SKM-1 treated with dmso at 0.1 percent for 144 hours (cell line): ENCODE data around the gene PHEX.
"Not testable (repeated sequence)": the region's sequence is repeated elsewhere in the genome, so short reads cannot be mapped to it uniquely, and the experiment has no call there.

Source experiments
- DNase-seq: peaks from one replicate; lab custom pipeline; 2025; ENCODE audit not compliant: unreplicated experiment; lab: John Stamatoyannopoulos, UW

PHEX gene

DNA sequence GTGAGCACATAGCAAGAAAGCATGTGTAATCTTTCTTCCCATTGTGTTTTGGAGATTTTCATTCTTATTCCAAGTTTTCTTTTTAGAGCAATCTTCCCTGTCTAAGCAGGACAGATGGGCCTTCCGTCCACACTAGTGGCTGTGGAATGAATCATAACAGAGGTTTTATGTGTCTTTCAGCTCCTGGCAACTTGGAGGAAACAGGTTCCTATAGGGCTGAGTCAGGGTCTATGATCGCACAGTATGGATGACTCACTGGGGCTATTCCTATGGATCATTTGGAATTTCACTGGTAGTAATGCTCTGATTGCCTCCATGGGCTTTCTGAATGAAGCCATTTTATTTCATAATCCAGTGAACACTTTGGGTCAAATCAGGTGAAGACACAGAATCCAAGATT lies 188.8 kb downstream of the PHEX start:
- no peak for DNase-seq

DNA sequence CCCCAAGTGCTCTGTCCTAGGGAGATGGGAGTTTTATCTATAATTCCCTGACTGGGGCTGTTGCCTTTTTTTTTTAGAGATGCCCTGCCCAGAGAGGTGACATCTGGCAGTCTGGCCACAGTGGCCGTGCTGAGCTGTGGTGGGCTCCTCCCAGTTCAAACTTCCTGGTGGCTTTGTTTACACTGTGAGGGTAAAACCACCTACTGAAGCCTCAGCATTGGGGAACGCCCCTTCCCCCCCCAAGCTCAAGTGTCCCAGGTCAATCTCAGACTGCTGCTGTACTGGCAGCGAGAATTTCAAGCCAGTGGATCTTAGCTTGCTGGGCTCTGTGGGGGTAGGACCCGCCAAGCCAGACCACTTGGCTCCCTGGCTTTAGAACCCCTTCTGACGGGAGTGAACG lies 202.3 kb downstream of the PHEX start:
- DNase-seq = no peak

DNA sequence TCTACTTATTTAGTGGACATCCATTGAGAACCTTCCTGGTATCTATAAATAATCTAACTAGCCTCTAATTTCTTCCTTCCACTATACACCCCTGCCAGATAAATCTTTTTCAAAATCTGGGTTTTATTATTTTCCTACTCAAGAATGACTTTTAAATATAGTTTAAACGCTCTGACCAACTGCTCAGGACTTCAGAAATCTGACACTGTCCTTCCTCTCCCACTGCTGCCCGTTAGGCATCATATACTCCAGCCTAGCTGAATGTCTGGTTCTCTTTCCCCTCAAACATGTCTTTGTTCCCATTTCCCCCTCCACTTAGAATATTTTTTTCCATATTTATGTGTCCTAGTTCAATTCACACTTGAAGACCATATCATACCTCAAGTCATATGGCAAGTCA lies 205.4 kb downstream of the PHEX start:
- DNase-seq = no peak

DNA sequence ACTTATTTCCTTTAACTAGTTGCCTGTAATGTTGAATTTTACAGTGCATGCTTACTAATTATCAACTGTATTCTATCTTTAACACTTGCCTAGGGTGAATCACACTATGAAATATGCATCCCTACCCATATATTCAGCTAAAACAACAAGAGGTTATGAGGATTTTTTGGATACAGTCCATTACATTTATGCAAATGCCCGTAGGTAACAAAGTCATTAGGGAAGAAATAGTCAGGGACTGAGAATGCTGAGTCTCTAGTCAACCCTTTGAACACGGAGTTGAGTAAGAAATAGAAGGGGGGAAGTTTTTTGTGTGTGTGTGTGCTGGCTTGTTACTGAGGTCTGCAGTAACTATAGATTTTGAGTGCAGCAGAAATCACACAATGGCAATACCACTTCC lies 214.5 kb downstream of the PHEX start:
- DNase-seq = no peak

DNA sequence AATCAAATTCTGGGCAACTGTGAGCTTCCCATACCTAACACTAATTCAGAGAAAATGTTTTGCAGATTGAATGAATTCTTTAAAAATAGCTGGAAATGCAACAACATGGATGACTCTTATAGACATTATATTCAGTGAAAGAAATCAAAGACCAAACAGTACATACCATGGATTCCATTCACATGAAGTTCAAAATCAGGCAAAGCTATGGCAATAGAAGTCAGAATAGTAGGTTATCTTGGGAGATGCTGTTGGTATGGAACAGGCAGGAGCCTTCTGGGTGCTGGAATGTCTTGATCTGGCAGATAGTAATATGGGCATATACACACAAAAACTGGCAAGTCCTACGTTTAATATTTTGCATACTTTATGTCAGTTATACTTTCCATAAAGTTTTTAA lies 215.0 kb downstream of the PHEX start:
- DNase-seq = no peak

DNA sequence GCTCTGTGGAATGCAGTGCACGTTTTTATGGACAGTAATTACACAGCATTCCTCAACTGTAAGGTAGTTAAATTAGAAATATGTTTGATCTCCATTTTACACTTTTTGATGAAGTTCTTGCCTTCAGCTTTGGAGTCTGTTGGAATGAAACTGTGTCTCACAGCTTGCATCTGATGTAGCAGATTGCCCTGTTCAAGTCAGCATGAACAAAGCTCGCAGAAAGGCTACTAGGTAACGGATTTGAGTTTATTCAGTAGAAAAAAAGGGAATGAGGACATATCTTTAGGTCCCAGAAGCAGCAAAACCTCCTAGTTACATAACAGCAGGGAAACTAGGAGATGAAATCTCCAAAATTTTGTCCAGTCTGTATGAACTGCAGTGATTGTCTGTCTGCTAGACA lies 216.3 kb downstream of the PHEX start:
- no peak for DNase-seq

DNA sequence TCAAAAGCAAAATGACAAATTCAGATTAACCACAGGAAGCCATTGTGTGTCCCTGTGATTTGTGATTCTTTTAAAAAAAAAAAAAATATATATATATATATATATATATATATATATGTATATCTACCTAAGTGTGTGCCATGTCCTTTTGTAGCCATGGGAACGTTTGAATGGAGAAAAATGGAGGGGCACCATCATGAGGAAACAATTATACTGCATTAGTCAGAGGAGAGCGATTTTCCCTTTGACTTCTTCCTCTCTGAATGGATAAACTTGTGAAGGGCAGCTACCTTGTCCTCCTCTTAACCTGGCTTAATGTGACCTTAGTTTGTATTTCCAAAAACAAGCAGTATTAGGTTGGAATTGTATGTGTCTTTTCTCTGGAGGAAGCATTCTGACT lies 217.2 kb downstream of the PHEX start:
- DNase-seq = no peak

DNA sequence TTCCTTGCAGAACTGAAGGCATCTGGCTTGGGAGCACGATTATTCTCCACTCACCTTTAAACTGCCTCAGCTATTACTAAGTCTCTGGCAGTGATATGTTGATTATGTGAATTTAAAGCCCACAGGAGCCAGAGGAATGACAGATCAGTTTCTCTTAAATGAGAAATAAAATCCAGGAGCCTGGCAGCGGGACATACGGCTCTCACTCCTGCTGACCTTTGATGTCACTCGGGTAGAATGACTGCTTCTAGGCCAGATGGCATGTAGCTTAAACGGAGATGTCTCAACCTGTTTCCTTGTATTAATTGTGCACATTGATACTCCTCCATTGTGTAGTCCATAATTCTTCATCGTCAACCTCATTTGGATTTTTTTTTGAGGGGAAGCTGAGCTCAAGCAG lies 236.6 kb downstream of the PHEX start:
- no peak for DNase-seq

DNA sequence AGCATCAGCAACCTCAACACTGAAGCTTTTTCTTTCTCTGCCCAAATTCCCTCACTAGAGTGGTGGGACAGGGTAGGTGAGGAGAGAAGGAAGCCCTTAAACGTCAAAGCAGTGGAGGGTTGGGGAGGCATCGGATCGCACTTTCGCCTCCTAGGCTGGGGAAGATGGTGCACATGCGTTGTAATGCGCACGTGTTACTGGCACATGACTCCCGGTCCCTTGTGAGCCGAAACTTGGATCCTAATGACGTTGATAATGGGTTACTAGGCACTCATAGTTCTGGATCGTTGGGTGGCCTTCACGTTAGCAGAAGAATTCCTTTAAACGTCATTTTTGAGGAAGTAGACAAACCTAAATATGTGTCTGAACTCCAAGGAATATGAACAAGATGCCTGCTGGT lies 240.5 kb downstream of the PHEX start, which contains the start of gene CBLL2:
Gene CBLL2, plus strand, starts transcription at position 301 of the 400 bp plus-strand sequence. Its CDS starts 79 bp downstream, at position 380.
- DNase-seq = no peak

DNA sequence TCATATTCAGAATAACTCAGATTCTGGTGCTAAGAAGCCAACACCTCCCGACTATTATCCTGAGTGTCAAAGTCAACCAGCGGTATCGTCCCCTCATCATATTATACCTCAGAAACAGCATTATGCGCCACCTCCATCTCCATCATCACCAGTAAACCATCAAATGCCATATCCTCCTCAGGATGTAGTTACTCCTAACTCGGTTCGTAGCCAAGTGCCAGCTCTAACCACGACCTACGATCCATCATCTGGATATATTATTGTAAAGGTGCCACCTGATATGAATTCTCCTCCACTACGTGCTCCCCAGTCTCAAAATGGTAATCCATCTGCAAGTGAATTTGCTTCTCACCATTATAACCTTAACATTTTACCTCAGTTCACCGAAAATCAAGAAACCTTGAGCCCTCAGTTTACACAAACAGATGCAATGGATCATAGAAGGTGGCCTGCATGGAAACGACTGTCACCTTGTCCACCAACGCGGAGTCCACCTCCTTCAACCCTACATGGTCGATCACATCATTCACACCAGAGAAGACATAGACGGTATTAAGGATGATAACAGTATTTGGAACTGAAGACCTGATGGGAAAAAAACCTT lies 241.7 kb downstream of the PHEX start:
- no peak for DNase-seq

DNA sequence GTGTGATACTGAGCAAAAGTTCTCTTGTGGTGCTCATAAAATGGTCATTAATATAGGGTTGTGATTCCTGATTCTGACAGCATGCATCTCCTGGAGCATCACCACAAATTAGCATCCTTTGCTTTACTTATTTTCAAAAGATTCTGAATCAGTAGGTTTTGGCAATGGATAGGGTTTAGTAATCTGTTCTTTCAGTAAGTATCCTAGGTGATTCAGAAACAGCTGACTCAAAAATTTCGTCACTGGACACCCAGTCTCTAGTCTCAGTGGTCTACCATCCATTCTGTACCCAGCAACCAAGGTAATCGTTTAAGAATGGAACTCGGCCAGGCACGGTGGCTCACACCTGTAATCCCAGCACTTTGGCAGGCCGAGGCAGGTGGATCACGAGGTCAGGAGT lies 244.7 kb downstream of the PHEX start:
- no peak for DNase-seq

DNA sequence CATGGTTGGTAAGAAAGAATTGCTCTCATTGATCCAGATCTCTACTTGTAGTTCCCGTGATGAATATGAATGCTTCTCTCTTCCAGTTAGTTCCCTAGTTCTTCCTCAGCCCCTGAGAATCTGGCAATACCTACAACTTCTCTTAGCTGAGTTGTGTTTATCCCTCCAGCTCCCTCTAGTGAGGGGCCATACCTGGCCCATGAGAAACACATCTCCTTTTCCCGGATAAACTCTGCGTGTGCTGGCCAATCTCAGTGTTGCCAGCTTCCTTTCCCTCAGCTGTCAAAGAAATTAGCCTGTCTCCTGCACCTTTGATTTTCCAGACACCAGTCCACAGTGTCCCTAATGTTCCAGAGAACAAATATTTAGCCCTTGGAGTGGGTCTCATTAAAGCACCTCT lies 246.2 kb downstream of the PHEX start:
- DNase-seq = no peak

DNA sequence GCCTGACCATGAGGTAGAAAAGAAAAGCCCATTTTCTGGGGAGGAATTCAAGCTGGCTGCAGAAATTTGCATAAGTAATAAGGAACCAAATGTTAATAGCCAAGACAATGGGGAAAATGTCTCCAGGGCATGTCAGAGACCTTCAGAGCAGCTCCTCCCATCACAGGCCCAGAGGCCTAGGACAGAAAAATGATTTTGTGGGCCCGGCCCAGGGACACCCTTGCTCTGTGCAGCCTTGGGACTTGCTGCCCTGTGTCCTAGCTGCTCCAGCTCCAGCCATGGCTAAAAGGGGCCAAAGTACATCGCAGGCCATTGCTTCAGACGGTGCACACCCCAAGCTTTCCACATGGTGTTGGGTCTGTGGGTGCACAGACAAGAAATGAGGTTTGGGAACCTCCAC lies 257.1 kb downstream of the PHEX start:
- DNase-seq = not testable (repeated sequence)

DNA sequence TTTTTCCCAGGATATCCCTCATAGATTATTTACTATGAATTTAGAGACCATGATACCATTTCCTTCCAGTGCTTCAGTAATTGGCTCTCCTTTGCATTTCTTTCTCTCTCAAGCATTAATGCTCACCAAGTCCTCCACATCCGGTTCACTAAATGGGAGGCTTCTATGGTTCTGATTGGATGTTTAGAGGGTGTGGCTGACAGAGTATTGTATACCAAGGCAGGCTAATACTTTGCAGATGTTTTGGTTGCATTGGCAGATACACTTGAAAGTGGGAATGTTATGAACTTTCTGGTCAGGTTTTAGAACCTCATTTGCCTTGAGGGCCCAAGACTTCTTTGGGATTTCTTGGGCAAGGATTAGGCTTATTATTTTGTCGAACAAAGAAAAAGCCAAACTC lies 264.7 kb downstream of the PHEX start:
- DNase-seq = no peak

DNA sequence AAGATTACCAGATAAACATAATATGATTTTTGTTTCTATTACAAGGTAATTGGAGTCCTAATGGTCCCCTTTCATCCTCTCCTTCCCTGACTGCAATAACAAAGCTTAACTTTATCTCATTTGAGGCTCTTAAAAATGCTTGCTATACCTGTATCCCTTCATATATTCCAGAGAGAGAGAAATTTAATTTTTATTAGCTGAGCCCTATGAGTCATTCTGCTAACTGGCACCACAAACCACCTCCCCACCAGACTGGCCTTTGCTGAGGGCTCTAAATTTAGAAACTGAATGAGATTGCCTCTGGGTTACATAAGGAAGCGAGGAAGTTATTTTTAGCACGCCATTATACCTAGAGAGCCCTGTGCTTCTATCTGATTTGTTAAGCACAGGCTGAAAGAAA lies 268.0 kb downstream of the PHEX start:
- DNase-seq = peak; percentile 38
